ENCODE results near the gene UNC5B.
A peak's percentile ranks its signal among the peaks of the same experiment; 100 is the strongest.

The UNC5B gene

DNA sequence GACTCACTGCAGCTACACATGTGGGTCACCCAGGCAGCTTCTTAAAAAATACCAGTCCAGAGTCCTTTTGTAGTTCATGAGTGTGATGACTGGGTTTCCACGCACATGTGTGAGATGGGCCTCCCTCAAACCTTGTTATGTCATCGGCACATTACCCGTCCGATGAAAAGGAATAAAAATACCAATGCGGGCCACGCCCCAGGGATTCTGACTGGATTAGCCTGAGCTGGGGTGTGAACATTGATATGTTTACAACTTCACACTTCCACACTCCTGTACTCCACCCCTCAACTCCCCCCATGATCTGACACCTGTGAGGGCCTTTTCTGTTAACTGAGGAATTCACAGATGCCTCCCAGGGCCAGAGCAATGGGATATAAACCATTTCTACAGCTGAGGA, 112.9 kb downstream of the UNC5B start:
- DNase-seq, result no peak

DNA sequence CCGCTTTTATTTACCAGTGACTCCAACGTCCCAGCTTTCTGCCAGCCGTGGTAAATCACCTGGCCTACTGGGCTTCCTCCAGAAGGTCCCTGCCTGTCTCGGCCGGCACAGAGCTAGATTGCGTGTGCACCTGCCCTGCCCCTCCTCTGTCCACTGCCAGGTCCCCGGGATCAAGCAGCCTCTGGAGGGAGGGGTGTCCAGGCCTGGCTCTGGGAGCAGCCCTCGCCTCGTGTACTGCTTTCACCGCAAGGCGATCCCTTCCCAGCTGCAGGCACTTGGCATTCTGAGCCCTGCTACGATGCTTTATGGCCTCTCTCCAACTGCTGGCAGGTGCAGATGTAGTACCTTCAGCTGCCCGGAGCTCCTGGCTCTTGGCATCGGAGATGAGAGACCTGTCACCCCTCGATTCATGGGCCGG, 114.1 kb downstream of the UNC5B start:
- no peak for DNase-seq

DNA sequence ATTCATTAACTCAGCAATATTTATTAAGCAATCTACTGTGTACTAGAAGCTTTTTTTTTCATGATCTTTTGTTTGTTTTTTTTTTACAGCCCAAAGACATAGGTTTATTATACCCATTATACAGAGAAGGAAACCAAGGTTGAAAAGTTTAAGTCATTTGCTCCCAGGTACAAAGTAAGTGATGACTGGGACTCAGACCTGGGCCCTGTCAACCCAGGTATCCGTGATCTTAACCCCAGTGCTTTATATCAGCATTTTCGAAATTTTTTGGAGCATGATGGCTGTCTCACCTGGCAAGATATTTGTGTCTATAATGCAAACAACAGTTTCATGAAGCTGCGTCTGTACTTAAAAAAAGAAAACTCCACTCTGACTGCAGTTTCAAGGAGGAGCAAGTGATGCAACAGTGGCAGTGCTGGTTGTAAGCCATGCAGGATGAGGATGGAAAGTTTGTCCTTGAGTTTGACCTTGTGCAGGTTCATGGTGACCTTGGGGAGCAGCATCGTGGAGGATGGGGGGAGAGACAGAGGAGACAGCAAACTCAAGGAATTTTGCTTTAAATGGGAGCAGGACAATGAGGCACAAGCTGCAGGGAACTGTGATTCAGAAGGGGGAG, 118.5 kb downstream of the UNC5B start:
- no peak for DNase-seq

DNA sequence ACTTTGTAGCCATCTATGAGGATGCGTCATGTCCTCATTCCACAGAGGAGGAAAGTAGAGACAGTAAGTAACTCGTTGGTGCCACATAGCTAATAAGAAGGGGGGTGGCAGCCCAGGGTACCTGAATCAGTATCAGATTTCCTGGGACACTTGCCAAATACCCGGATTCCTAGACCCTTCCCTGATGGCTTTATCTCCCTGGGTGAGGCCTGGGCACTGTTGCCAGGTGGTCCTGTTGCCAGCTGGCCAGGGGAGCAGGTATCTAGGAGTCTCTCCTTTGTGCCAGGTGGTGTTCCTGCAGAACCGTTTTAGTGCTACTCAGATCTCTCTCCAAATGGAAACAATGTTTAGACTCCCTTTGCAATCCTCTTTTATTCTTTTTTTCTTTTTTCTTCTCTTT, 119.4 kb downstream of the UNC5B start:
- DNase-seq, result no peak

DNA sequence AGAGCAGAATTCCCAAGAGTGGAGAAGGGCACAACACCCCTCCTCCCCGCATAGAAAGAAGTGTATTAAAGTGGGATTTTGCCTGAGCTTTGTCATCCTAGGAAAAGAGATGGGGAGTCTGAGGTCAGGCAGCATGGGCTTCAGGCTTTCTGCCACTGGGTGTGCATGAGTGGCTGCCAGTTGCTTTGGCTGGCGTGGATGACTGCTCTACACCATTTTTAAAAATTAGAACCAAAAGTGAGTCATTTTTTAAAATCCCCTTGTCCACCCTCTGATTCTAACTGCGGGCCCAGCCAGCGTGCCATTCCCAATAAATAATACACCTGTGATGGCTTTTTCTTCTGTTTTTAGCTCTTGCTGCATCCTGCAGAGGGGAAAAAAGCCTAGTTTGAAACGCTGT, 120.1 kb downstream of the UNC5B start:
- DNase-seq, result no peak

DNA sequence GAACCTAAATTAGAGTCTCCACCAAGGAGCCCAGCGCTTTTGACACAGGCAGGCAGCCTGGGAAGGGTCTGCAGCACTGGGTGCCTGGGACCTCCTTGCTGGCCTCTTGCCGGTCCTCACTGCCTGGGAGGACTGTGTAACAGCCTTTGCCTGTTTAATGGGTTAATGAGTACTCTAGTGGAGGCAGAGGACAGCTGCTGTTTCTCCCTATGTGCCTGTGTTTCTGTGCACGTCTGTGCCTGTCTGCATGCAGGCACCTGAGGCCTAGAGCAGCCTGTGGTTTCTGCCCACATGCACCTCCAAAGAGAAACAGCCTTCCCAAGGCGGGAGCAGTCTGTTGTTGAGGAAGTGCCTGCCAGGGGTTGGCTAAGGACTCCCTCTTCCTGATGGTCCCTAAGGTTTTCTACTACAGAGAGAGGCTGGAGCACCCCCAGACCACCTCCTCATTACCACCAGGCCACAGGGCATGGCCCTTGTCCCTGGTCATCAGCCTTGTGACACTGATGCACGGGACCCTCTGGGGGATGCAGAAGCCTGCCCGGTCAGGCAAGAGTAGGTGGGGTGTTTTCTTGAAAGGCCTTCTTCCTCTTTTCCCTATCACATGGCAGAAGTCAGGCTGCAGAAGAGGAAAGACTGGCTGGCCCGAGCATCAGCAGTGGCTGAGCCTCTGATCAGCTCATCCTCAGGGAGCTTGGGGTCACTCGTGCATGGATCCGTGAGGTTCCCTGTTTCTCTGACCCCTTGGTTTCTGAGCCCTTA, 120.9 kb downstream of the UNC5B start:
- peak; percentile 28 for DNase-seq

DNA sequence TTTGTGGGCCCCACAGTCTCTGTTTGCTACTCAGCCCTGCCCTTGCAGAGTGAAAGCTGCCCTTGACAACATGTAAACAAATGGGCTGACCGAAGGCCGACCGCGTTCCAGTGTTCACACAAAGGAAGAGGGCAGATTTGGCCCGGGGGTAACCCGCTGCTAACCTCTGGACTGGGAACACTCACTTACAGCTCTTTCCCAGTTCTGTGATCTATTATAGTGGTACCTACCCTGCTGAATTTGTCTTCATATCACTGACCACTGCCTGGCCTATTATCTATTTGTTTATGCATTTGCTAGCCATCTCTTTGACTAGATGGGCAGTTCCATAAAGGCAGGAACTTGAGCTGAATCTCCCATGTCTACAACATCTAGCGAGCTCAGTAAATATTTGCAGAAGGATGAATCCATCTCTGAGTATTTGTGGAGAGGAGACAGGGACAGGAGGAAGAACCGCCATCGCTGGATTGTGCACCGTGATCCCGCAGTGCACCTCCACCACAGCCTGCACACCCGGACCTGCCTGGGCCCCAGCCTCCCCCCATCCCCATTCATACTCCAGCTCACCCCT, 121.9 kb downstream of the UNC5B start:
- no peak for DNase-seq

DNA sequence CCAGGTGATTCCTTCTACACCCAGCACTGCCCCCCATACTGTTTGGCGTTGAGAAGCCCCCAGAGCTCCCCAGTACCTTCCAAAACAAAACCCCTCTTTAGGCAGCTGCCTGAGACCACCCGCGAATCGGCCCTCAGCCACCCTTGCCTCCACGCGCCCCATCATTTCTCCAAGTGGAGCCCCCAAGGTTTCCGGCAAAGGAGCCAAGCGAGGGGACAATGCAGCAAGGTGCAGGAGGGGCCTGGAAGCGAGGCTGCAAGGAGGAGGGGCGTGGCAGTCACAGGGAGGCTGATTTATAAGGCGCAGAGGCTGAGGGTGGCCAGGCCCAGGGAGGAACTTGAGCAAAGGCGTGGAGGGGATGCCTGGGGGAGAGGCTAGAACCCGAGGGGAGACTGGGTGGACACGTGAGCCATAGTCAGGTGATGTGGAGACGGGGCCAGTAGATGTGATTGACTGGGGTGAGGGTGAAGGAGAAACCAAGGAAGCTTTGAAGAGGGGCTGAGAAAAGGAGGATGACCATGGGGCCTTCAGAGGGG, 122.9 kb downstream of the UNC5B start:
- no peak for DNase-seq

DNA sequence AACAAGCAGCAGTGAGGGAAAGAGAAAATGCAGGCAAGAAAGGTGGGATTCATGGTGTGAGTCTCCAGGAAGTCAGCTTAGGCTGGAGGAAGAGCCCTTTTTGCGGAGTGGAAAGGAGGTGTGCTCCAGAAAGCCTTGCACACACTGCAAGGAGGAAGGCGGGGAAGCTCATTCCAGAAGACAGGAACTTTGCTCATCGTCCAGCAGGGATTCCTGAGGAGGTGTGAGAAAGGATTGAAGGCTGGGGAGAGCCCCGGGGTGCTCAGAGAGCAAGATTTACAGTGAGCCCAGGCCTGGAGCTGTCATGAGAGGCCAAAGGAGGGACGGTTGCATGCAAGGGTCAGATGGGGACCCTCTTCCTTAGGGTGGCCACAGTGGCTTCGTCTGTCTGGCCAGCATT, 124.3 kb downstream of the UNC5B start:
- DNase-seq, result no peak

DNA sequence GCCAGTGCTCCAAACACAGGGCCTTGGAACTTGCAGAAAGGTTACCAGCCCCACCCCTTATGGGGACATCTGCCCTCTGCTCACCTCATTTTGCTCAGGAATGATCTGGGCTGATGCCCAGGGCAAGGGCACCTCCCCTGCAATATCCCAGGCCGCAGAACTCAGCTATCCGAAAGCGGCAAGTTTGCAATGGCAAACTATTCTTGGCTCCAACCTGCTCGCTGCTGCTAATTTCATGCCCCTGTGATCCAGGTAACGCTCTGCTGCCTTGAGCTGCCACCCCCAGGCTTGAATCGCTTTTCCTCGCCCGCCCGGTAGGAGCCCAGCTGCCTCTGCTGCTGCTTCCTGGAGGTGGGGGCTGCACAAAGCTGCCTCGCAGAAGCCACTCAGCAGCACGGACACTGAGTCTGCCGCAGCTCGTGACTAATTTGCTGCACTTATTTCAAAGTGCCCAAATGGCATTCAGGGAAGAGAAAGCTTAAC, 124.9 kb downstream of the UNC5B start:
- no peak for DNase-seq

DNA sequence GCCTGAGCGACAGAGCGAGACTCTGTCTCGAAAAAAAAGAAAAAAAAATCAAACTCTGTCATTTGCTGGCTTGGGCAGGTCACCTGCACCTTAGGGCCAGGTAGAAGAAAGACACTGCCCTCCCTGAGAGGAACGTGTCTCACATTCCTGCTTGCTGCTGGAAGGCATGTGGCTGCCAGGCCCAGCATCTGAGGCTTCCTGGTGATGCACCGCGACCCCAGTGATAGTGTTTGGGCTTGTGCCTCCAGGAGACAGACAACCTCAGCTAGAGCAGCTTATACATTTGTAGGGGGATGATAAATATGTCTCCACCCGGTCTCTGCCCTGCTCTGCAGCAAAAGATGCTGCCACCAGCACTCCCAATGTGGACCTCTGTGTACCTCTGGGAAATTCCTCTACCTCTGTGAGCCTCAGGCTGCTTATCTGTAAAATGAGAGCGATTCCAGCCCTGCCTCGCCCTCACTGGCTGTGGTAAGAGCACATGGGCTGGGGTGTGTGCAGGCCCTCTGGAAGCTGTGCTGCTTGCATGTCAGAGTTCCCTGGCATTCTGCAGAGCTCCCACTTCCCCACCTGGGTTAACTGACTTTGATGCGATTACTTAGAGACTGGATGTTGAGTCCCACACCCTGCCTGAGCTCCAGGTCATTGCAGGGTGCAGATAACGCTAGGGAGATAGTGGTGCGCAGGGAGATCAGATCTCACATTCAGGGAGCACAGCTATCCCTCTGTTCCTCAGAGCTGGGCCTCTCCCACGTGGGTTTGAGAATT, 126.5 kb downstream of the UNC5B start:
- DNase-seq, result no peak

DNA sequence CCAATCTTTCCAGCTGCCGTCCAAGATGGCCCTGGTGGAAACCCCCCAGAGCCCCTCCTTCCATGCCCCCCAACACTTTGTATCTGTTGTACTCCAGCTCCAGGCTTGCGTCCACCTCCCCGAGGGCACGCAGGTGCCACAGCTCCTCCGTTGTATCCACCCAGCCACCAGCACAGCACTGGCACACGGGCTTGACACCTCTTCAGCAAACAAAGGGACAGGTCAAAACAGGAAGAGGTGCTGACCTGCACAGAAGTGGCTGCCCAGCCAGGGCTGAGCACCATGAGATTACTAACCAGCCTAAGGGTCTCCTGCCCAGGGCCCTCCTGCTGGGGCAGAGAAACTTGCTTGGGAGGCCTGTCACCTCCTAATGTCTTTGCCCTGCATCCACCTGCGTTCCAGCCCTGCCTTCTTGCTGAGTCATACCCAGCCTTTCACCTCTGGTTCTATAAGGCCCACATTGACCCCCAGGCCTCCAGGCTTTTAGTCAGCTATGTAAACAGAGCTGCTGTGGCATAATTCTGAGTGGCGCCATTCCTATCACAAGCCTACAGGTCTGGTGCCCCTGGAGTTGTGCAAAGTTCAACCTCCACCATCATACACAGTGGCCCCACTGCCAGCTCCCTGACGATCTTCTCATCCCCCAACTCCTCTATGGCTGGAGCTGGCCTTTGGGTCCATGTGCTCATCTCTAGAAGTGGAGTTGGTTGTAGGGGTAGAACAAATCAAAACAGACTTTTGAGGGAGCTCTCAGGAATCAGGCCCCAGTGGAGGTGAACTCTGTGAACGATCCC, 127.6 kb downstream of the UNC5B start:
- DNase-seq, result no peak

DNA sequence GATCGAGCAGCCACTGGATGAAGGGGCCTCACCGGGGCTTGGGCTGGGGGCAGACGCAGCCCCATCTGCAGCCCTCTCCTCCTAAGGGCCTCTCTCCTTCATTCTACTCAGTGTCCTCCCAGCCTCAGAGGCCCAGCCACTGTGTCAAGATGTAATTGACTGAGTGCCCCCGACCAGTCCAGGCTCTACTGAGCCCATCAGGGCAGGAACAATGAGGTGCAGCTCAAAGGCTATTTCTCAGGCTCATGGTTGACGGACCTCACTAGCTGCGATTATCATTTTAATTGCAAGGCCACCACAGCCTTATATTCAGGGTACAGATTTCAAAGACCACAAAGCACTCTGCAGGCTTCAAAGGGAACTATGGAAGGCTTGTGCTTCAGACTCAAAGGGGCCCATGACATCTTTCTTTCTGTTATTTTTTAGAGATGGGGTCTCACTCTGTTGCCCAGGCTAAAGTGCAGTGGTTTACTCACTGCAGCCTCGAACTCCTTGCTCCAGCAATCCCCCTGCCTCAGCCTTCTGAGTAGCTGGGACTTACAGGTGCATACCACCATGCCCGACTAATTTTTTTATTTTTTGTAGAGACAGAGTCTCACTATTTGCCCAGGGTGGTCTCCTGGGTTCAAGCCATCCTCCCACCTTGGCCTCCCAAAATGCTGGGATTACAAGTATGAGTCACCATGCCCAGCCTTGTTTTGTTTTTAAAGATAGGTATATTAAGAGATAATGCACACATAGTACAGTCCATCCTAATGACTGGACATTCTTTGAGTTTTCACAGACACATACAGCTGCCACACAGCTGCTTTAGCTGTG, 130.4 kb downstream of the UNC5B start:
- no peak for DNase-seq

DNA sequence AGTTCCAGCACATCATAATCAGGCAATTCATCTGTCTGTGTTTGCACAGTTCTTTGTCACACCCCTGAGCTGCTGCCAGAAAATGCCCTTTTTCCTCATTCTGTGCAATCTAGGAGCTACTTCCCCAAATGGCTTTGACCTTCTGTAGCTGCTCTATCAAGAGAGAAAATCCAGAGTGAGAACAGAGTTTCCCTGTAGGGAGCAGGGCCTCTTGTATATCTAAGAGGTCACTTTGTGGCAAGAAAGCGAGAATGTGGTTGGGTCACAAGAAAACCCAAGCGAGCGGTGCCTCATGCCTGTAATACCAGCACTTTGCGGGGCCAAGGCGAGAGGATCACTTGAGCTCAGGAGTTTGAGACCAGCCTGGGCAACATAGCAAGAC, 131.0 kb downstream of the UNC5B start:
- DNase-seq, result no peak

DNA sequence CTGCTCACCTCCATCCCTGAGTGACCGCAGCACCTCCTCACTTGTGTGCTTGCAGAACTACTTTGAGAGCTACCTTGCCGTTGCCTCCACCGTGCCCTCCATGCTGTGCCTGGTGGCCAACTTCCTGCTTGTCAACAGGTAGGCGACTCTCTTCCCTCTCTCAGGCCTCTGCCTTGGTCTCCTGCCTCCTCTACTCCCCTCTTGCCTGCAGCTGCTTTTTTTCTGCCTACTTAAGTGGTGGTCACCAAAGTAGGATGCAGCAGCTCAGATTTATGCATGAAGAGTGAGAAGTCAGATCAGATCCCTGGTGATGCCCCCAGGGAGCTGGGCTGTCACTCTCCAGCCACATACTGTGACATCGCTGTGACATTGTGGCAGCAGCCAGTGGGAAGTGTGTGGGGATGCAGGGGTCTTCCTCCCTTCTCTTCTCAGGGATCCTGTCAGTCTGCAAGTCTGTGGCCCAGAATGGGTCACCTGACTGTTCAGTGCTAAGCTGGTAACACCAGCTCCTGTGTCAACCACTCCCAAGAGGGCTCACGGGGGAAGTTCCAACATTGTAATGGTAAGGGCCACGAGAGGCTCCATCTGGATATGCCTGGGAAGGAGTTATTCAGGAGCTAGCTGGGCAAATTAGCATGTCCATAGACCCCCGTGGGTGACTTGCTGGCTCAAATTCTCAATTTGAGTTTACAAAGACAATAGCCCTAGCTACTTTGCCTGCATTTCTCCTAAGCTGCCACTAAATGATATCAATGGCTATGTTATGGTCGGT, 132.0 kb downstream of the UNC5B start:
- no peak for DNase-seq

DNA sequence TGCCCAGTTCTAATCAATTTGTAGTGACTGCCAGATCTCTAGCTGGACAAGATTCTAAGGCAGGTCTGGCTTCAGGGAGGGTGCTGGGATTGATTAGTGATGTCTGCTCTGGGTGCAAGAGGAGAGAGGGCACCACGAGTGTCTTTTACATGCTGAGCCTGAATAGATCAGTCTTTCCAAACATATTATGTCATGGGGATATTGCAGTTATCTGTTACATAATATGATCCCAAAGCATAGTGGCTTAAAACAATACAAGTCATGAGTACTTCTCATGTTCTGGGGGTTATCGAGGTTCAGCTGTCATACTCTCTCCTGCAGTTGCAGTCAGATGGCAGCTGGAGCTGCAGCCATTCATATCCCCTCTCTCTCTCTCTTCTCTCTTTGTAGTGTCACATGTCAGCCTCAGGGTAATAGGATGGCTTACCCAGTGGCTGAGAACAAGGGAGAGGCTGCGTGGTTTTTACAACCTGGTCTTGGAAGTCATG, 132.7 kb downstream of the UNC5B start:
- DNase-seq, result no peak

DNA sequence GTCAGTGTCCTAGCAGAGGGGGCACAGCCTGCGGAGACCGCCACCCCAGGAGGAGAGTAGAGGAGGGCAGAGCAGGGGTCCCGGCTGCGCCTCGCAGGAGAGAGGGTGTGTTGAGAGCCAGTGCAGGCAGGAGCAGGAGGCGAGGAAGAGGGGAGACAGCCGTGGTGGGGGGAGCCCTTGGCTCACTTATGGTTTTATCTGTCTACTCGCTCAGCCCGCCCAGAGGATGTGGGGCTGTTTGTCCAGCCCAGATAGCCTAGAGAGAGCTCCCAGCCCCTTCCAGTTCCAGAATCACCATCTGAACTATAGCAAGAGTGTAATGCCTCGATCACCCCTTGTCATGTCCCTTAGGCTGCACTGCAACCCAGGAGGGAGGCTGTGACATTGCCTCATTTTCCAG, 133.3 kb downstream of the UNC5B start:
- DNase-seq, result no peak

DNA sequence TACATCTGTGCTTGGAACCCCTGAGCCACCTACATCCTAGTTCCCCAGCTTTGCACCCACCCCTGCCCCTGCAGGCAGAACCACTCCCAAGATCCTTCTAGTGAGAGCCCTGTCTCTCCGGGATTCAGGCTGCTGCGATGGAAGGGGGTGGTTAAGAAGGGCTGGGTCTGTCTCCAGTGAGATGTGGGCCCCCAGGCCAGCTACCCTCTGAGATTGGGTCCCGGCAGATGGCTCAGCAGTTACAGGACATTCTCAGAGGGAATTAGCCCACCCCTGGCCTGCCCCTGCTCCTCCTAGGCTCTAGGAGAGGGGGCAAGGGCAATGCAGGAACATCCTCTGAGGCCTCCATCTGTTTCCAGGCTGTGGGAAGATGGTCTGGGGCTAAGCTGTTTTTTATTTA, 134.4 kb downstream of the UNC5B start:
- no peak for DNase-seq

DNA sequence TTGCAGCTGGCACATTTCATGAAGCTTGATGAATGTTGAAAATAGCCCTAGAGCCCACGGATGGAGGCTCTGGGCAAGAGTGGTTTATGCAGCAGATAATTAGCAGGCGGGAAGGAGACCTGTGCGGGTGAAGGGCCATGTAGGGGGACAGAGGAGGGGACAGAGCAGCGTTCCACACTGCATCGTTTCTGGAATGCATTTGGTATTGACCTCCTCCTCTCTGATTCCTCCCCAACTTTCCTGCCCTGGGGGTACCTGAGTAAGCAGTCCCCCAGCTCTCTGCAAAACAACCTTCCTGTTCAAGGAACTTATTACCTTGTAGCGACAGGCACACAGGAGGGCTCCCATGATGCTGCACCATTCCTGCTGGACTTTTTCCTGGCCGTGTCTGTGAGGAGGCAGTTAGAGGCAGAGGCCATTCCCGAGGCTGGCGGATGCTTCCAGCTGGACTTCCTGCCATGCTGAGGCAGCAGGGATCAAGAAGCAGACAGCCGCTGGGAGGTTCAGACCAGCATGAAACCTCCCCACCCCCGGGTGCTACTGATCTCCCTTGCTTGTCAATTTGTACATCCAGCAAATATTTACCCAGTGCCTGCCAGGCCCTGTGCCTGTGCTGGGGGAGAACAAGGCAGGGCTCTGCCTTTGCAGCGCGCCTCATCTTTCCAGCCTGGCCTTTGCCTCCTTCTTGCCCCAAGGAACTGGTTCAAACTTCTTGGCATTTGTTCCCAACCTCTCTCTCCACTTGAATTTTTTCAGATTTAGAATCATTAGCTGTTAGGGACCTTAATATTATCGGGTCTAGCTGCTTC, 135.4 kb downstream of the UNC5B start:
- DNase-seq, result no peak

DNA sequence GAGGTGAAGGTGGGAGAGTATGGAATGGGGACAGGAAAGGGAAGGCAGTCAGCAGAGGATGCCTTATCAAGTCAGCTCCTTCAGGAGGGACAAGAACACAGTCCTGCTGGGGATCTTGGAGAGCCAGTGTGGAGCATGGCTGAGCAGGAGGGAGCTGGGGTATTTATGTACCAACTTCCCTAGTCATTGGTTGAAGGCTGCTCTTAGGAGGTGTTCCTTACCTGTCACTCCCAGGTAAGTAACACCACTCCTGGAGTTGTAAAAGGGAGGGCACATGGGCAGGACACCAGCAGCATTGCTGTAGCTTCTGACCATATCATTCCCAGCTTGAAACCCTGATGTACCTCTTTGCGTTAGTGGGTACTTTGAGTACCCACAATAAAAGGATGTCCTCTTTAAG, 136.5 kb downstream of the UNC5B start:
- no peak for DNase-seq

Data from GF-D8 (cell line).